Stimulated activated CD8-positive, alpha-beta memory T cell treated with anti-CD3 and anti-CD28 coated beads, Interleukin-2, amount 100 ng/mL, for 1 hour (primary cell): ENCODE measurements around the gene HTR1B.

Source experiments
- DNase-seq, 2 donors: peaks; one replicate each; pipeline ENCODE4 v3.0.0-alpha.2; 2020; ENCODE audit warnings: low read depth in 2 of 2

The HTR1B gene

DNA sequence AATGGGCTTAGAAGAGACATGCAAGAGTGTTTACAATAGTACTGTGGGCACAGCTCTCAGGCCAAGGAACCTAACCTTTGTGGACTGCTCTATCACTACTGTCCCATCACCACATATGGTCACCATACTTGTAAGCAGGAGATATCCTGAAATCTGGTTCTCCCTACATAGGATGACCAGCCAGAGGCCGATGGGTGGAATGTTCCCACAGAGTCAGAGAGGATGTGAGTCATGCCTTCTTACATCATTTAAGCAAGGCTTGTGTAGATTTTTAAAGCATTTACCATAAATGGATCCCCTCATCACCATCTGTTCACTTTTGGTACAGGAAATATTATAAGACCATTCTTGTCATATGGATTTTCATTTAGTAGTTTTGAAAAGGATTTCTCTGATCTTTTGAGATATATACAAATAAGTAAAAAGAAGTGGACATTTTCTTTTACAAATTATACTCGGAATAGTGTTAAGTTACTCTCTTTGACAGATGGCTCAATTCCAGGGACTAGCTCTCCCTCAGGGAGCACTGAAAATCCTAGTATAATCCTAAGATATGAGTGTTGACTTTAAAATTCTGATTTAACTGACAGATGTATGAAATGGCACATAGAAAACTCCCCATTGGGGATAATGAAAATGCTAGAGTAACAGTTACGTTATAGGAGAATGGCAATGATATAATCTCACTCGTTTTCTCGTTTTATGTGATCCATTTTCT is 6.6 kb downstream of the HTR1B start:
- no peak for DNase-seq

DNA sequence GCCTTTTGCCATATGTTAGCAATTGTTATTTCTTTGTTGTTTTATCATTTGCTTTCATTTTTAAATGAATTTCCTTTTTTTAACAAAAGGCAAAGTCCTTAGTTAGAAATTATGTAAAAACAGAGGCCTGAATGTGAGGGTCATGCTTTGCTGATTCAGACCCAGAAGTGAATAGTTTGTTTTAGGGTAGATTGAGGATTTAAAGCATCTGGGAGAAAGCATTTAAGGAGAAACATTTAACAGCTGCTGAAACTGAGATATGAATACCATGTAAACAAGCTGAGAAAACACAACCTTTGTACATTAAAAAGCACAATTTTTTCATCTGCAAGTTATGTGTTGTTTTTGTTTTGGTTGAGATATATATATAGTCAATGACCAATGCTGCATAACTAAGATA is 8.0 kb downstream of the HTR1B start:
- no peak for DNase-seq

DNA sequence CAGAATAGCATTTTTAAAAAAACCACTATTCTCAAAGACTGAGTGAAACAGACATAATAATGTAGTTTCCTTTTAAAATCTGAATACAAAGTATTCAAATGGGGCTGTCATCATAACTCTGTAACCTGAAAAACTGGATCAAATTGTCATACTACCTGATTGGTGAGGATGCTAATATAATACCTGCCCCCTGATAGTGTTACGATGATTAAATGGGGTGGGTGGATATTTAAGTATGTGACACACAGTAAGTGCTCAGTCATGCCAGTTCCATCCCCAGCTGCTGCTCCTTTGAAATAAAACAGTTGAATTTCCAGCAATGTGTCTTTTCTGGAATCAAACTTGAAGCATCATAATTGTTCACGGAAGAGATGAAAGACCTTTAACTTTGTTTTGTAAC is 8.9 kb downstream of the HTR1B start:
- DNase-seq: no peak

DNA sequence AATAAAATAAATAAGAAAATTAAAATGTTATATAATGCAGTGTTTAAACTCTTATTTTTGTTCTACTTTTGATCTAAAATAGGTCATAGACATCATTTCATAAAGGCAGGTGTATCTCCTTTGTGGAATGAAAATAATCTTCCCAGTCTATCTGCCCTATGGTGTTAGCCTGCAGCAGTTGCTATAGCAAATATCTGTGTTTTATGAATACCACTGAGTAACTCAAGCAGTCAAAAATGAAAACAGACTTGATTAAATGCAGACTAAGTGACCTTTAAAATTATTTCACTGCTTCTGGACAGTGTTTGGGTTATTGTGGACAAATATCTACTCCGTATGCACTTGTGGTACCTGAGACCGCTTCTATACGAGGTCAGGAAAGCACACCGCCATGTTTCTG is 11.8 kb downstream of the HTR1B start:
- DNase-seq: no peak

DNA sequence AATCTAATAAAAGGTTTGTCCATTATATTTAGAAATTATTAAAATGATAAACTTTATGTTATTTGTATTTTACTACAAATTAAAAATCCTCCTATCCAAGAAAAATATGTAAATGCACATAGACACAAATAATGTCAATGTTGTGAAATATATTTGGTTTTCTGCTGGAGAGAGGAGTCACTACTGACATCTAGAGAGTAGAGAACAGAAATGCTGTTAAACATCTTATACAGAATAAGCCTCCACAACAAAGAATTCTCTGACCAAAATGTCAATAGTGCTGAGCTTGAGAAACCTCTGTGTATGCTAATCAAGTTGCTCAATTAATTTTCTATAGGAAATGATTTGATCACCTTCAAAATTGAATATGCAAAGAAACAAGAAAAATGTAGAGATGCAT is 12.4 kb downstream of the HTR1B start:
- no peak for DNase-seq

DNA sequence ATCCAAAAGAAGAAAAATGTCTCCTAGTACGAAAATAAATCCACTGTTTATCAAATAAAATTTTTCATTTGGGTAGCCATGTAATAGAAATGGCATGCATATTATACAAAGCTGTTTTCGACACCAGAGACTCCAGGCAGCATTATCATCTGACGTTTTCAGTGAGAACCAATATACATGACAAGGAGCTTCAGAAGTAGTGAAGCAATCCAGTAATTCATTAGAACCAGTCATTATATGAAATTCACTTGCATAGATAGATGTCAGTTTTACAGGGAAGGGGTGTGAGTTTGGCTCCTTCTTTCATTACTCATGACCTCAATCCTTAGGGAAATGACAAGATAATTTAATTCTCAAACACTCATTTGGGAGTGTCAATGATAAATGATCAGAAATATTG is 14.7 kb downstream of the HTR1B start:
- DNase-seq: no peak

DNA sequence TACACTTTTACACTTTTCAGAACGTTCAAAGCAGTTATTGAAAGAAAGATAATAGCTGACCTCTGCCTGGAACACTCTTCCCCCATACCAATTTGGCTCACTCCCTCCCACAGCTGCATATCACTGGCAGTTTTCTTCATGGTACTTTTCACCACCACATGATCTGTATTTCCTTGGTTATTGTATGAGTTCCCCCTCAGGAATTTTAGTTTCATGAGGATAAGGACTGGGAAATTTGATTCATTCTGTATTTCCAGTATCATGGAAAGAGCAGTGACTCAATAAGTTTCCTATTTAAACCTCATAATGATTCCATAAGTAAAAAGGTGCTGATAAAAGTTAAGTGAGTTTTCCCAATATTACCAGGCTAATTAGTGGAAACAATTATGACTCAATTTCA is 16.0 kb downstream of the HTR1B start:
- no peak for DNase-seq

DNA sequence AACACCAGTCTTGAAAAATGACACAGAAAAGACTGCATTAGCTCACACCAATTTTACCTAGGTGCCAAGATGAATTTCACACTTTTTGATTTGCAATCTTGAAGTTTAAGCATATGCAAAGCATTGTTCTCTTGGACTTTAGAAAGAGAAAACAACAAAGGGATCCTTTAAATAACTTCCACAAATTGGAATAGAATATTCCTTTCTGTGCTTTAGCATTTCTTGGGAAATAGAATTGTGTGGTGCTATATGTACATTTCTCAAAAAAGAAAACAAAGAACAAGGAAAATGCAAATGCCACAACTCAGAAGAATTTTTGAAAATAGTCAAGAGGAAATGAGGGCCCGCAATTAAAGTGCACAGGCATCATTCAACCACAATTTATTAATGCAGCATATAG is 17.0 kb downstream of the HTR1B start:
- no peak for DNase-seq

DNA sequence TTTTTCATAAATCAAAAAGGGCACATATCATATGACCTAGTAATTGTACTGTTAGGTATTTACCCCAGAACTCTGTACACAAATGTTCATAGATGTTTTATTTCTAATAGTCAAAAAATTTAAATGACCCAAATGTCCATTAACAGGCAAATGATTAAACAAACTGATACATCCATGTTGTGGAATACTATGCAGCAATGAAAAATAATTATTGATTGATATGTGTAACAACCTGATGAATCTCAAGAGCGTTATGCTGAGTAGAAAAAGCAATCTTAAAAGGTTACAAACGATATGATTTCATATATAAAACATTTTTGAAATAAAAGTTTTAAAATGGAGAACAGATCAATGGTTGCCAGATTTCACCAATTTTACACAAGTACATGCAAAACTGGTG is 18.1 kb downstream of the HTR1B start:
- no peak for DNase-seq

DNA sequence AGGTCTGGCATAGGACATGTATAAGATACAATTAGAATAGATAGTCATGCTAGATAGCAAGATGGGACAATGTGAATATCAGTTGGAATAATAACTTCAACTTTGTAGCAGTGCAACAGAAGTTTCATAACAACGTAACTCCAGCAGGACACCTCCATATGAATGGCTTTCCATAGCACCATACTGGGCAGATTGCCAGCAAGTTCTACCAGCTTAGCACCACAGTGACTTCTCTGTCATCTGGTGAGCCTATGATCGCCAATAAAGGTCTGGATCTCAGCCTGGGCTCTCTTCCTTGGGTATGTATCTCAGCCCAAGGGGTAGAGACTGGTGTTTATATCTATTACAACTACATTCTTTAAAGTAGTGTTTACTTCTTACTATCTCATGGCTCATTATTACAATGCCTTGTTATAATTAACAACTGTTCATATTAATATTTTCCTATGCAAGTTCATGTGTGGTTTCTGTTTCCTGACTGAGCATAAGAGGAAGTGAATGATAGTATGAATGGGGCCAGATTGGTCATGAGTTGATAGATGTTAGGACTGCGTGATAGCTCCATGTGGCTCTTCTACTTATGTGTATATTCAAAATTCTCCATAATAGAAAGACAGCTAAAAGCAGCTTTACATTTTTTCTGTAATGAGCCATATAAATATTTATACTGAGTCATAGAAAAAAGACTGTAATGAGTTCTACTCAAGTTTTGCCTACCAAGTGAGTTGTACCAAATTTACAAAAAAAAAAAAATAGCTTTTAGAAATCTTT is 22.9 kb downstream of the HTR1B start:
- no peak for DNase-seq

DNA sequence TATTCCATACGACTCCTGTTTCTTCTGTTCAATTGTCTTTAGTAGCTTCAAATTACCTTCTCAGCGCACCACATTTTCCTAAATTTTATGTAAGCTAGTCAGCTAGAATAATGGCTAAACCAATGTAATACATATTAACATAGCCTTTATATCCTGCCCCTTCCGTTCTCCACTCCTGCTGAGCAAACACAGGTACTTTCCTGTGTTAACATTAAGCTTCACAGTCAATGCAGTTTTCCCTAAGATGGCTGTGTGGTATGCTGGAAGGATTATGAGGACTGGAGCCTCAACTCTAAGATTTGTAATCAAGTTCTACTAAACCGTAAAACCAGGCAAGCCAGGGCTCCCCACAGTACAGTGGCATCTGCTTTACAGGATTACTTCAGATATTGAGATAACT is 29.4 kb downstream of the HTR1B start:
- no peak for DNase-seq

DNA sequence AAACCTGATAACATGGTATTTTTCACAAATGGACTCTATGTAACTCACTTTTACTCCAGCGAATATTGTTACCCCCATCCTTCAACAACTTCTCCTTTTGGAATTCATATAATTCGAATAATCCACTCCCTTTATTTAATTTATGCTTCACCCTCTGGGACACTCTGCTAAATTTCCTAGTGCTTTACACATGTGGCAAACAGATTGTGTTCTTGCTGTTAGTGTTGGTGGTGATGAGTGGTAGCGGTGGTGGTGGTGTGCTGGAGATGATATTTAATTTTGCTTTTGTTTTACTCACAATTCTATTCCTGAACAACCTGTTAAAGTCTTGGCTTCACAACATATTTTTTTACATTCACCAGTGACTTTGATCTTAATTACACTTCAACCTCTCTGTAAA is 32.8 kb downstream of the HTR1B start:
- no peak for DNase-seq

DNA sequence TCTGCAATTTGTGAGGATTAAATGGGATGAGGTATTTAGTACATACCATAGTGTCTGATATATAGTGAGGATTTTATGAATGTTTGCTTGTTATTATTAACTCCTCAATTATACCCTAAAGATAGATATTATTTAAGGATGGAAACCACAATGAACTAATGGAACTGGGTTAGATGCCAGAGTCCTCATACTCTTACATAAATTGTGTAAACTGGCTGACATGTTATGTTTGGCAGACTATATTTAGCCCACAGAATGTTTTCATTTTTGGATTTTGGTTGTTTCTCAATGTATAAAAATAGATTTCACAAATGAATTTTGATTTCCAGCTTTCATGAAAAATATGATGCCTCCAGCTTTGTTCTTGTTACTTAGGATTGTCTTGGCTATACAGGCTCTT is 37.6 kb downstream of the HTR1B start:
- DNase-seq: no peak

DNA sequence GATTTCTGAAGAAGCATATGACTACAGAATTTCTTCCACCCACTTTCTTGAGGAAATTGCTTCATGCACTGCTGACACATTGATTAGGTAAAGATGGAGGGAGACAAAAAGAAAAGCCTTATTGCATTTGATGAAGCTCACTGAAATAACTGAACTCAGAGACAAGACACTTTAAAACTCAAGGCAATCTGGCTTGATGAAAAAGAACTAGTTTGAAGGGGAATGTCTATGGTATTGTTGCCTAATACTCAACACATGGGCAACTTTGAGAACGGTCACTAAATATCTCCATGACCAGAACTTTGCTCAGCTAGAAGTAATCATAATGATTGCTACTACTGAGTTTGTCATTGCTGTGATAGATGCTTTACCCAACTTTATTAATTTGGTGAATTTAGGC is 38.1 kb downstream of the HTR1B start:
- DNase-seq: no peak

DNA sequence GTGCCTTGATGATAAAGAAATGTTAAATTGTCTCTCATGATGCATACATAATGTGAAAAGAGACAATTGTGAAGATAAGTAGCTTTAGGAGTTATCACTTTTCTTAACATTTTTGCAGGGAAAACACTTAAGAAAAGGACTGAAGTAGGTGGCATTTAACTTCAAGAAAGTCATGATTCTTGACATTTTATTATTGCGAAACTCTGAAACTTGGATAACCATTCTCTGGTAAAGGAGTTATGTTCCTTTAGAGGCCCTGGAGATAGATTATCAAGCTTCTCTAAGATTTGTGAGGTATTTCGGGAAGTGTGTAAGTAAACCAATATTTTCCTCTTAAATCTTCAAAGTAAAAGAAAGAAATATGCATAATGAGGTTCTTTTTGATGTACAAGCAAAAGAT is 38.5 kb downstream of the HTR1B start:
- DNase-seq: no peak

DNA sequence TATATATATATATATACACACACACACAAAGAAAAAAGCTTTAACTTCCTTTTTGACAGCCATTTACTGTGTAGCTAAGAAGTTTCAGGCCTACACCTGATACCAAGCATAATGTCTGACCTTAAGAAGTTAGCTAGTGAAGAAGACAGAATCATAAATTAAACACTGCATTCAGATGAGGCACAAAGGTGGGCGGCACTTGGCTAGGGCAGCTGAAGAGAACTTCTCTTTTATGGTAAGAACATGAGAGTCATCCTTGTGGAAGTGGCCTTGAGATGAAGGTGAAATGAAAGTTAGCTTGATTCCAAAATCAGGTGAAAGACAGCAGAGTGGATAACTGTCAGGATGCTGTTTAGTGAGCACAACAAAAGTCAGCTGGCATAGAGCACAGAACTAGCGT is 46.5 kb downstream of the HTR1B start:
- no peak for DNase-seq

DNA sequence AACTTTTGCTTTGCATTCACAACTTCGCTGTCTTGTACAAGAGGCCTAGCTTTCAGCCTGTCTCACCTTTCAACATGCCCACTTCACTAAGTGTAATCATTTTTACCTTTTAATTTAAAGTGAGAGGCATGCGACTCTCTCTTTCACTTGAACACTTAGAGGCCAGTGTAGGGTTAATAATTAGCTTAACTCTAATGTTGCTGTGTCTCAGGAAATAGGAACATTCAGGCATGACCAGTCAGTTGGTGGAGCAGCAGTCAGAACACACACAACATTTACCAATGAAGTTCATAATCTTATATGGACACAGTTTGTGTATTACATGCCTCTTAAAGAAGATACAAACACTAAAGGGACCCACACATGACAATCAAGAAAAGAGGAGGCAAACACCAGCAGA is 47.6 kb downstream of the HTR1B start:
- no peak for DNase-seq
